Neural progenitor cell (in vitro differentiated cells): ENCODE results near the gene SLIT1.

Experiments used
- EZH2 ChIP-seq: fragments of 200-600 bp; sonication (generic); IDR thresholded peaks from 2 replicates; pipeline ENCODE4 v1.6.1; 2017; ENCODE audit warnings: antibody characterized with exemption, mild to moderate bottlenecking, moderate library complexity
- TF ChIP-seq, protein P1 (sequence below): fragments of 200-600 bp; sonication (generic); IDR thresholded peaks from 2 replicates; pipeline ENCODE4 v1.5.1; 2017; ENCODE audit warnings: antibody characterized with exemption, mild to moderate bottlenecking

DNA sequence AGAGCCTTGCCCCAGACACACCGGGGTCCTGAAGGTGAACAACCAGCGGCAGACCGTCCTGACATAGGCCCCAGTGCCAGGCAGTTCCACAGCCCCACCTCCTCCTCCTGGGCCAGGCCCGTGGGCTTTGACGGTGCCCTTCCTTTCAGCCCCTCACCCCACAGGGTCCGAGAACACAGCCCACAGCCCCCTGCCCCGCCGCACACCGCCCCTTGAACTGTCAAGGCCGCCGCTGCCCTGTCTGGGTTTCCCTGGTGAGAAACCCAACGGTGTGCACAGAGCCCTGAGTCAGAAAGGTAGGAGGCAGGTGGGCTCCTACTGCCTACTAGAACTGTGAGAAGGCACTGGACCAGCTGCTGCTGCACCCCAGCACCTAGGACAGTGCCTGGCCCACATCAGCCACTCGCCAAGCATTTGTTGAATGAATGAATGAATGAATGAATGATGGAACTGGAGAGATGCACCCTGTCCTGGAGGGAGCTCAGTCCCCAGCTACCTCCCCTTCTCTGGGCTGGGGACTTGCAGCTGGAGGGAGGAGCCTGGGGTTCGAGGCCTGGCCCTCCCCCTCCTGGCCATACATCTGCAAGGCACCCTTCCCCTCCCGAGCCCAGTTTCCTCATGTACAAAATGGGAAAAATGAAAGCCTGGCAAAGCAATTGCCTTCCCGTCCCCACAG is 117.9 kb downstream of the SLIT1 start:
- TF ChIP-seq, protein P1, sequence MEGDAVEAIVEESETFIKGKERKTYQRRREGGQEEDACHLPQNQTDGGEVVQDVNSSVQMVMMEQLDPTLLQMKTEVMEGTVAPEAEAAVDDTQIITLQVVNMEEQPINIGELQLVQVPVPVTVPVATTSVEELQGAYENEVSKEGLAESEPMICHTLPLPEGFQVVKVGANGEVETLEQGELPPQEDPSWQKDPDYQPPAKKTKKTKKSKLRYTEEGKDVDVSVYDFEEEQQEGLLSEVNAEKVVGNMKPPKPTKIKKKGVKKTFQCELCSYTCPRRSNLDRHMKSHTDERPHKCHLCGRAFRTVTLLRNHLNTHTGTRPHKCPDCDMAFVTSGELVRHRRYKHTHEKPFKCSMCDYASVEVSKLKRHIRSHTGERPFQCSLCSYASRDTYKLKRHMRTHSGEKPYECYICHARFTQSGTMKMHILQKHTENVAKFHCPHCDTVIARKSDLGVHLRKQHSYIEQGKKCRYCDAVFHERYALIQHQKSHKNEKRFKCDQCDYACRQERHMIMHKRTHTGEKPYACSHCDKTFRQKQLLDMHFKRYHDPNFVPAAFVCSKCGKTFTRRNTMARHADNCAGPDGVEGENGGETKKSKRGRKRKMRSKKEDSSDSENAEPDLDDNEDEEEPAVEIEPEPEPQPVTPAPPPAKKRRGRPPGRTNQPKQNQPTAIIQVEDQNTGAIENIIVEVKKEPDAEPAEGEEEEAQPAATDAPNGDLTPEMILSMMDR: peak; percentile 39
- TF ChIP-seq EZH2: no peak
